Thymus (tissue), 11 donors: ENCODE measurements around the gene NFKBIL1. TPM values are rescaled to one million over a fixed set of nuclear protein-coding genes. Genes with fewer than 3 reads are reported as not detected.

Source experiments
- DNase-seq, 9 donors: peaks; one replicate each; pipeline ENCODE4 v3.0.0-alpha.2; 2013; ENCODE audit warnings: low spot score in 9 of 9, low read depth in 6 of 9, missing footprints in 1 of 9
- H3K27ac ChIP-seq, 2 donors: one replicate each; pipeline ENCODE4 v1.5.1; 2013; ENCODE audit warnings: control low read depth in 1 of 2, low read depth in 1 of 2, low read length in 1 of 2, mild to moderate bottlenecking in 1 of 2, moderate library complexity in 1 of 2
- H3K27me3 ChIP-seq, 2 donors: one replicate each; pipeline ENCODE4 v1.5.1; 2013; ENCODE audit warnings: low read length in 1 of 2; ENCODE audit not compliant: control insufficient read depth in 2 of 2, insufficient read depth in 1 of 2
- H3K36me3 ChIP-seq, 2 donors: one replicate each; pipeline ENCODE4 v1.5.1; 2013; ENCODE audit warnings: low read length in 1 of 2, mild to moderate bottlenecking in 1 of 2, moderate library complexity in 1 of 2; ENCODE audit not compliant: control insufficient read depth in 2 of 2, insufficient read depth in 2 of 2
- H3K4me1 ChIP-seq, 2 donors: one replicate each; pipeline ENCODE4 v1.5.1; 2013; ENCODE audit warnings: low read length in 2 of 2; ENCODE audit not compliant: control insufficient read depth in 2 of 2, insufficient read depth in 2 of 2
- H3K4me3 ChIP-seq, 2 donors: one replicate each; pipeline ENCODE4 v1.5.1; 2013; ENCODE audit warnings: low read length in 2 of 2, control low read depth in 1 of 2, mild to moderate bottlenecking in 1 of 2
- H3K9me3 ChIP-seq, 2 donors: one replicate each; pipeline ENCODE4 v1.5.1; 2013; ENCODE audit warnings: low read length in 1 of 2, mild to moderate bottlenecking in 1 of 2; ENCODE audit not compliant: control insufficient read depth in 2 of 2, insufficient read depth in 1 of 2
- WGBS: extraction: QIAGEN DNeasy Blood & Tissue Kit; methylation state at CpG from one replicate; pipeline ENCODE4 v1.1.7; 2013; 5-methylcytosine and 5-hydroxymethylcytosine counted together
- polyA plus RNA-seq: library from polyadenylated mRNA; stranded (reverse); fragments of 200-250 nt; gene quantifications from one replicate; pipeline ENCODE4 v1.2.3, GENCODE V29; 2013
- total RNA-seq: library from RNA; stranded (reverse); fragments of 120-200 nt; gene quantifications from one replicate; pipeline ENCODE4 v1.2.4, GENCODE V29; 2013
- donor health status: healthy.

The NFKBIL1 gene
- total and polyA plus RNA-seq, 2 donors = 15.4 to 23.6 TPM

DNA sequence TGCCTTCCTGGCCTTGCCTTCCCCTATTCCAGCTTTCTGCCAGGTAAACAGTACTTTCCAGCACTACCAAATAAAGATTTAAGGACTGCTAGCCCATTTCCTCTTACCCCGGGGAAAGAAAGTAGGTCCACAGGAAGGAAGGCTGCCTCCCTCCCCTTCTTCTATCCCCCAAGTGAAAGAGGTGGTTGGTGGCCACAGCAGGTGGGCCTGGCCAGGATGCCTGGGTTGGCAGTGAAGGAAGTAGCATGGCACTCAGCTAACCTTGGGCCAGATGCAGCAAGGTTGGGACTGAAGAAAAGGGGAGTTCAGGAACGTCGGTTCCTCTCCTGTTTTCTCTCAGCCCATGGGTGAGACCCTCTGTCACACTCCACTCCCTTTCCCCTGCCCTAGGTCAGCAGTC is 8.9 kb downstream of the NFKBIL1 start:
- Histone ChIP-seq H3K4me1 (peaks cover 43 to 61% of the 10 kb centered on the region in 2 donors), H3K27ac (peak overlapping the region; percentile 74 to 75), H3K4me3 (no peak overlapping the region), H3K36me3 (peaks cover 7 to 36% of the 10 kb centered on the region in 2 donors), H3K27me3 (no peaks in the 10 kb centered on the region), H3K9me3 (no peaks in the 10 kb centered on the region)
- peak in 1 of 9 donors; percentile 74 for DNase-seq
- WGBS = 10% methylated on average over 3 of the region's 3 CpGs

GRCh38 chr6:31557443-31558317 is 10.3 kb downstream of the NFKBIL1 start:
- H3K36me3 ChIP-seq = peaks cover 7 to 34% of the 10 kb centered on the region in 2 donors
- H3K27ac ChIP-seq = peak overlapping the region; percentile 71 to 85
- 70% methylated on average over 24 of the region's 24 CpGs for WGBS
- DNase-seq = no peak
- H3K4me1 ChIP-seq = peaks cover 43 to 61% of the 10 kb centered on the region in 2 donors
- no peaks in the 10 kb centered on the region for H3K9me3 ChIP-seq
- no peaks in the 10 kb centered on the region for H3K27me3 ChIP-seq
- H3K4me3 ChIP-seq = no peak overlapping the region

GRCh38 chr6:31558318-31558625 is 10.9 kb downstream of the NFKBIL1 start:
- Histone ChIP-seq H3K9me3 (no peaks in the 10 kb centered on the region), H3K4me1 (peaks cover 43 to 61% of the 10 kb centered on the region in 2 donors), H3K4me3 (peak overlapping the region in 1 of 2 donors; percentile 21), H3K36me3 (peaks cover 7 to 31% of the 10 kb centered on the region in 2 donors), H3K27ac (peak overlapping the region; percentile 71 to 85), H3K27me3 (no peaks in the 10 kb centered on the region)
- 69% methylated on average over 8 of the region's 8 CpGs for WGBS
- no peak for DNase-seq

GRCh38 chr6:31558631-31559500 is 11.5 kb downstream of the NFKBIL1 start:
- Histone ChIP-seq H3K27me3 (no peaks in the 10 kb centered on the region), H3K4me1 (peaks cover 43 to 61% of the 10 kb centered on the region in 2 donors), H3K9me3 (no peaks in the 10 kb centered on the region), H3K27ac (peak overlapping the region; percentile 71 to 85), H3K4me3 (peak overlapping the region; percentile 3 to 21), H3K36me3 (peaks cover 7 to 27% of the 10 kb centered on the region in 2 donors)
- 5% methylated on average over 14 of the region's 14 CpGs for WGBS
- DNase-seq = peak in 5 of 9 donors; percentile 66 to 86 (median 68)

DNA sequence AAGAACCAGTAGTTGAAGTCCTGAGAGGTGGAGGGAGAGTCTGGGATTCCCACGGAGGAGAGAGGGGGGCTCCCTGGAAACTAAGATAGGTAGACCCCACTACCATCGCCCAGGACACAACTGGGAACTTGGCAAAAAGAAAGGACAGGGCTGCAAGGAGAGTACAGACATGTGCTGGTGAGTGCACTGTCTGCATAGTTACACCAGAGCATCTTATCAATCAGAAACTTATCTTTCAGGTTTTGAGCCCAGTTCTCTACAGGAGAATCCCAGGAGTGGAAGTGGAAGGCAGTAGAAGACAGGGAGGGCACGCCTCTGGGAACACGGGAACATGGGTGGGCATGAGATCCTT is 12.2 kb downstream of the NFKBIL1 start:
- 26% methylated on average over 4 of the region's 4 CpGs for WGBS
- Histone ChIP-seq H3K4me3 (no peak overlapping the region), H3K4me1 (peaks cover 43 to 61% of the 10 kb centered on the region in 2 donors)

DNA sequence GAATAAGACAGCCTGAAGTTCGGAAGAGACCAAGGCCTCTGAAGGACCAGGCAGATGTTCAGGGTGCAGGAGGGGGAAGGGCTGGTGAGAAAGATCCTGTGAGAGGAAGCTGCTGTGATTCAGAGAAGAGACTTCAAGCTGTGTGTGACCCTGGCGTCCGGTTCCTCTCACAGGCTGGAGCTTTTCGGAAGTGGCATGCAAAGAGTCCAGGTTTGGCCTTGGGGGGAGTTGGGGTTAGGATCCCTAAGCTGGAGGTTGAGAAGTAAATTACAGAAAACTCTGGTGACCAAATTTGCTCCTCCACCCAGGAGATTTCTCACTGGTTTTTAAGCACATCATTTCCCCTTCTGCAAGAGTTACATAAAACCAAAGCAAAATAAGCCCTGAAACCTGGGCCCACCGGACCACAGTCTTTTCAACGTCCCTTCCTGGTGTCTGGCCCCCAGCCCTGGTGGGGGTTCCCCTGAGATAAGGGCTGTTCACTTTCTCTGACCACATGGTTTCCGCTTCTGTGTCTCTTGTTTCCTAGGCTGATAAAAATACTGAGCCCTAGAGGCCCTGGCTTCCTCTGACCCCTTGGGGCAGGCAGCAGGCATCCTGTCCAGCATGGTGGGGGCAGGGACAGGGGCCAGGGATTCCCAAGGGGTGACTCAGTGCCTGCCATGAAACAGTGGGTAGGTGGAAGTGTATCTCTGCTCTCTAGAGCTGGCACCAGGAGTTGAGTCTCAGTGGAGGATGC is 12.7 kb downstream of the NFKBIL1 start:
- Histone ChIP-seq H3K36me3 (peaks cover 7 to 23% of the 10 kb centered on the region in 2 donors), H3K27me3 (no peaks in the 10 kb centered on the region), H3K4me3 (no peak overlapping the region), H3K27ac (peak overlapping the region; percentile 61 to 85), H3K4me1 (peaks cover 43 to 61% of the 10 kb centered on the region in 2 donors), H3K9me3 (no peaks in the 10 kb centered on the region)
- WGBS = 21% methylated on average over 7 of the region's 7 CpGs
- DNase-seq = peak in 4 of 9 donors; percentile 44 to 78 (median 56)

More for the DNA sequence above, 12.2 kb downstream of the NFKBIL1 start:
- no peak for DNase-seq
- no peaks in the 10 kb centered on the region for H3K9me3 ChIP-seq
- peaks cover 7 to 23% of the 10 kb centered on the region in 2 donors for H3K36me3 ChIP-seq
- H3K27ac ChIP-seq = peak overlapping the region; percentile 6 to 85
- H3K27me3 ChIP-seq = no peaks in the 10 kb centered on the region

DNA sequence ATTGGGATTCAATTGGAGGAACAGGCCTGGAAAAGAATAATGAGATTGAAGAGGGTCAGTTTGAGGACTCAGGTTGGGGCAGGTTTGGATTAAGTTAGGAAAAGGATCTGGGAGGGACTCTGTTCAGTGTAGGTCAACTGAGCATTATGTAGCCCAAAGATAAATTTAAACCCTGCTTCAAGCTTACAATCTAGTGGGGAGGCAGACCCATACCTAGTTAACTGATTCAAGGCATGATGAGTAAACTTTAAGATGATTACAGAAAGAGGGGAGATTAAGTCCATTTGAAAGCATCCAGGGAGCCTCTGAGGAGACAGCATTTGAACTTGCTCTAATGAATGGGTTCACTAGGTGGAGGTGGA is 13.3 kb downstream of the NFKBIL1 start:
- DNase-seq = no peak
- Histone ChIP-seq H3K4me1 (peaks cover 43 to 59% of the 10 kb centered on the region in 2 donors), H3K27me3 (no peaks in the 10 kb centered on the region), H3K9me3 (no peaks in the 10 kb centered on the region), H3K36me3 (peaks cover 7 to 23% of the 10 kb centered on the region in 2 donors), H3K4me3 (no peak overlapping the region), H3K27ac (no peak overlapping the region)

DNA sequence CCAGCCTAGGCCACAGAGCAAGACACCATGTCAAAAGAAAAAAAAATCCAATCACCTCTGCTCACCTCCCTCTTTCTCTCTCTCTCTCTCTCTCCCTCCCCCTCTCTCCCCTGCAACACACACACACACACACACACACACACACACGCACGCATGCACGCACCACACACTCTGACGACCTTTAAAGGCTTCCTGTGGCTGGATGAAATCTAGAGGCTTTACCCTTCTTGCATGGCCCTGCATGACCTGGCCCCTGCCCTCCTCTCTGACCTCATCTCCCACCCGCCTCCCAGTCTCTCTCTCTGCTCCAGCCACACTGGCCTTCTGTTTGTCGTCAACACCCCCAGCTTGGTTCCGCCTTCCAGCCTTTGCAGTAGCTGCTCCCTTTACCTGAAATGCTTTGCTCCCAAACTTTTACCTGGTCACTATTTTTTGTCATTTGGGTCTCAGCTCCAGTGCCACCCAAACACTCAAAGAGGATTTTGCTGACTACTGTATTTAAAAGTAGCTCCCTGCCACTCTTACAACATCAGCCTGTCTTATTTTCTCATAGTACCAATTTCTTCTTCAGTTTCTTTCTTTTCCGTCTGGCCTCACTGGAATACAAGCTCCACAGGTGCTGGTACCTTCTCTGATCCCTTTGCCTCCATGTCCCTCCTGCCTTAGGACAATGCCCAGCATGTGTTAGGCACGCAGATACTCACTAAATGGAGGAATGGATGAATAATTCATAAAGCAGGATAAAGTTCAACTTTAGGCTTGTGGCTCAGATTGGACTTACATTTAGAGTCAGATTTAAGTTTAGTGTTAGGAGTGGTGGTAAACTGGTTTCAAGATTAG is 20.3 kb downstream of the NFKBIL1 start:
- Histone ChIP-seq H3K4me3 (no peak overlapping the region), H3K27me3 (no peaks in the 10 kb centered on the region), H3K4me1 (peaks cover 13 to 48% of the 10 kb centered on the region in 2 donors), H3K9me3 (peaks cover 0 to 3% of the 10 kb centered on the region in 2 donors), H3K36me3 (peaks cover 0 to 2% of the 10 kb centered on the region in 2 donors), H3K27ac (peak overlapping the region in 1 of 2 donors; percentile 41)
- DNase-seq = peak in 1 of 9 donors; percentile 41
- WGBS = 79% methylated on average over 9 of the region's 9 CpGs
